ENCODE results near the gene BUD31.
A peak's percentile ranks its signal among the peaks of the same experiment; 100 is the strongest.

The BUD31 gene

GRCh38 chr7:99438573-99439480 is 30.1 kb downstream of the BUD31 start, which contains the start of the genes CPSF4 and PTCD1:
Gene CPSF4, plus strand, starts transcription at chr7:99438943. Its CDS starts 140 bp downstream, at chr7:99439083.
Gene PTCD1, minus strand, starts transcription at chr7:99438798. Its CDS starts 3,556 bp downstream, at chr7:99435242.
- DNase-seq, result peak; percentile 97

DNA sequence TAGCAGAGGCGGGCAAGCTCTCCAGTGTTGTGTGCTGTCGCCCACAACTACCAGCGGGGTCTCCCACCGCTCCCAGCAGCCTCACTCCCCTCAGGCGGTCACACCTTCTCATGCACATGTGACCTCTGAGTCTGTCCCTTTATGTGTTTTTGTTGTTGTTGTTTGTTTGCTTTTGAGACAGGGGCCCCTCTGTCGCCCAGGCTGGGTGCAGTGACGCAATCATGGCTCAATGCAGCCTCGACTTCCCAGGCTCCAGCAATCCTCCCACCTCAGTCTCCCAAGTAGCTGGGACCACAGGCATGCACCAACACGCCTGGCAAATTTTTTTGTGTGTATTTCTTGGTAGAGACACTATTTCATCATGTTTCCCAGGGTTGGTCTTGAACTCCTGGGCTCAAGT is 31.4 kb downstream of the BUD31 start:
- DNase-seq, result no peak

GRCh38 chr7:99446096-99446495 is 37.3 kb downstream of the BUD31 start:
- no peak for DNase-seq

- DNase-seq, result peak; percentile 47
Measured at GRCh38 chr7:99447943-99448342, 39.2 kb downstream of the BUD31 start.

DNA sequence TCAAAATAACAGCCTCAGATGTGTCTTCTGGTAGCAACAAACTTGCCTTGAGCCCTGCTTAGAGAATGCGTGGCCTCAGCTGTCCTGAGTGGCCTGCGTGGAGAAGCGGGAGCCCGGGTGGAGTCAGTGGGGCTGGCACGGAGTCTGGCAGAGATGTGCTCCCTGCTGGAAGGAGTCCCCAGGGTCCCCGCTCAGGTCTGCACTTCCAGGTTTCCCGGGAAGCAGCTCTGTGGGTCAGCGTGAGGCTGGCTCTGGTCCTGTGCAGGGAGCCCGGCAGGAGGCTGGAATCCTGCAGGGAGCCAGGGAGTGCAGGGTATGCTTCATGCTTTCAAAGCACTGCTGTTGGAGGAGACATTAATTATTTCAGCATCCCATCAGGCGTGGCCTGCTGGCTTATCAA is 40.1 kb downstream of the BUD31 start:
- no peak for DNase-seq

DNA sequence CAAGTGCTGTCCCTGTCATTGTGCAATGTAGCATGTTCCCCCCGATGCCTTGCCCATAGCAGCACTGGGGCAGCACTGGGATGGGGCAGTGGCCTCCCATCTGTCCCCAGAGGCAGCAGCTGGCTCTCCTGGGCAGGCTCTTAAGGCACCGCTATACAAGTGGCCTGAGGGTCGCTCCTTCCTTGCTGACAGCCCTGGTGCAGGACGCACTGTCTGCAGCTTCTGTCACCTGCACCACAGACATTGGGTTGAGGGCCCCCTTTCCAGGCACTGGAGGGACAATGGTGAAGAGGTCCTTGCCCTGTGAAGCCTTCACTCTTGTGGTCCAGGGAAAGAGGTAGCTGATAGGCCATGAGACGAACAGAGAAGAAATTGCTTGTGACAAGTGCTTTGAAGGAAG is 40.6 kb downstream of the BUD31 start:
- no peak for DNase-seq

DNA sequence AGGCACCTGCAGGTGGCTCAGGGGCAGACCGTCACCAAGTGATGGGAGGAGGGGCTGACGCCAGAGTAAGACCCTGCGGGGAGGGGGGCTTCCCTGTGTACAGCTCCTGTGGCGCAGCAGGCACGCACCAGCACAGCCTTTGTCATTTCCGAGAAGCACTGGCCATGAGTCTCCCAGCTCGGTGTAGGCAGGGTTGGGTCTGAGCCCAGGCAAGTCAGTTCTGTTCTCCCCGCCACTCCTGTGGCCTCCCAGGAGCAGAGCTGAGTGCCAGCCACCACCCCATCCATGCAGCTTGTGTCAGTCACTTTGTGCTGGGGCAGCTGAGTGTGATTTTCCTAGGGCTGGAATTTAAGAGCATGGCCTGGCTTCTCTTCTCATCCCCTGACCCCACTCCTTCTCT is 43.2 kb downstream of the BUD31 start:
- DNase-seq, result no peak

GRCh38 chr7:99452541-99452940 is 43.8 kb downstream of the BUD31 start:
- no peak for DNase-seq

DNA sequence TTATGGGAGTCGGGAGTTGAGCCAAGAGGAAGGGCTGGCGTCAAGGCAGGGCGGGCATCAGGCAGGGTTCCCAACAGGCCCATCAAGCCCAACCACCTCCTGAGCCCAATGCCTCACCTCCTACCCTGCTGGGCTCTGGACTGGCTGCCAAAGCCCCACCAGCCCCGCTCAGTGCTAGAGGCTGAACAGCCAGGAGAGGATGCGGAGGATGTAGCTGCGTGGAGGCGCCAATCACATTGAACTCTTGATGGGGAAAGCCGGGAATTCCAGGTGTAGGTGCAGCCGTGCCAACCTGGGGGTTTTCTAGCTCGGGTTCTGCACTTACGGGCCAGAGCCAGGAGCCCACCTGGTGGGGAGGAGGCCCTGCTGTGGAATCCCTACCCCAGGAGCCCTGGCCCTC is 44.3 kb downstream of the BUD31 start:
- DNase-seq, result no peak

DNA sequence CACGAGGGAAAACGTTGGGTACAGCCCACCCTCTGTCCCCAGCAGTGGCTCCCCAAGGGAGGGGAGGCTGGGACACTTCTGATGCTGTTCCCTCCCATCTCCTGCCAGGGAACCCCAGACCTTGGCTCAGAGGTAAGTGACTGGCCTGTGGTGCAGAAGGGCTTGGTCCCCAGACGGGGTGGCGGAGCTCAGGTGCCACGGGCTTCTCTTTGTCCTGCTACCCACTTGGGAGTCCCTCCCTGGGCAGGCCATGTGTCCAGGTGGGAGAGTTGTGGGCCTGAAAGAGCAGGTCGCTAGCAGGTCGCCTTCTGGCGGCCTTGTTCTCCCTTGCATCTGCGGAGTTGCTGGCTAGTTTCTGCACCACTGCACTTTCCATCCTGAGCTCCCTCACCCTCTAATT is 47.1 kb downstream of the BUD31 start:
- DNase-seq, result no peak

DNA sequence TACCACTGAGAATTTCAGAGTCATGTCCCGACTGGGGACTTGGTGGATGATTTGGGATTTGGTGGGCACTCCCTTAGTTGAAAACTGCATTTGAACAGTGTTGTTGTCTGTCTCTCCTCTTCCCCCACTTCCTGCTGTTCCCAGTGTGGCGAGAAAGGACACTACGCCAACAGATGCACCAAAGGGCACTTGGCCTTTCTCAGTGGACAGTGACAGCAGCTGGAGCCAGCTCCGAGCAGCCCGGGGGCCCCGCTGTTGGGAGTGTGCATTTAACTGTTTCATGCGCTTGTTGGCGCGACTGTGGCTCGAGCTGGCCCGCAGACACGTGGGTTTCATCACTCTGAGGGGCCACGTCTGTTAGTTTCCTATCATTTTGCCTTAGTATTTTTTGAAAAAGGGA is 47.5 kb downstream of the BUD31 start:
- DNase-seq, result no peak

GRCh38 chr7:99457050-99457649 is 48.4 kb downstream of the BUD31 start:
- no peak for DNase-seq

GRCh38 chr7:99457650-99458493 is 49.1 kb downstream of the BUD31 start:
- no peak for DNase-seq

GRCh38 chr7:99459087-99459486 is 50.3 kb downstream of the BUD31 start:
- peak; percentile 54 for DNase-seq

DNA sequence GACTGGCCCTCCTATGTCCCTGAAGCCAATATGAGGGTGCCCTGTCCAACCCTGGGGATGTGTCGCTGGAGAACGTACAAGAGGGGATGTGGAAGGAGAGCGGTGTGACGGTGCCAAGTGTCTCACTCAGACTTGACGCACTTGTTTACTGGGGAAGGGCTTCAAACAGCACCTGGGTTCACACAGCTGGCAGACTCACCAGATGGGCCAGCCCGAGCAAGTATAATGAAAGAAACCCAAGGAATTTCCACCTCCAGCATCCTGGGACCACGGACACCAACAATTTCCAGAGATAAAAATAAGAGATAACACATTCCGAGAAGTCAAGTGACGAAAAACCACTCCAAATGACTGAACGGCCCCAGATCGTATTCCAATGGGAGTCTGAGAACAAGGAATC is 51.9 kb downstream of the BUD31 start:
- no peak for DNase-seq

GRCh38 chr7:99461221-99461620 is 52.5 kb downstream of the BUD31 start:
- no peak for DNase-seq

GRCh38 chr7:99465421-99465768 is 56.6 kb downstream of the BUD31 start:
- no peak for DNase-seq

DNA sequence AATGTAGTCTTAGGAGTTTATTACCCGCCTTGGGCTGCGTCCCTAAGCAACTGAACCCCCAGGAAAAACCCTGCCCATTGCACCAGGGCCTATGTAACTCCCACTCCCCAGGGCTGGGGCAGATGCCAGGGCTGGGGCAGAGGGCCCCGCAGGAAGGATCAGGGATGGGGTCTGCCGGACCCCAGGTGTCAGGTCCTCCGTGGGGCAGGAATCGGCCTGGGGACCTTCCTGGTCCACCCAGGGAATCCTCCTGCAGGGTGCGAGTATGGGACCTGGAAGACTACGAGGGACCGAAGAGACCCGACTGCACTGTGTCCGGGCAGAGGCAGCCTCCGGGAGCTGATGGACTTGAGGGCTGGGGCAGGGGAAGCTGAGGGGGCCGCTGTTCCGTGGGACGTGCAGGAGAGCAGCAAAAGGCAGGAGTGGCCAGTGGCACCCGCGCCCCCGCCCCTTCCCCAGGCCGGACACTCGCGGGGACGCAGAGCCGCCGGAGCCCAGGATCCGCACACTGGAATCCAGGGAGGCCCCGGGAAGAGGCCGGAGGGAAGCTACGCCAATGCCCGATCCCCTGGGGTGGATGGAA is 59.7 kb downstream of the BUD31 start:
- no peak for DNase-seq
